Right lobe of liver (tissue), 4 donors: ENCODE measurements around the gene PERM1.

Experiments used
- POLR2A ChIP-seq: fragments of 450-650 bp; IDR thresholded peaks from one replicate; pipeline ENCODE4 v1.6.1; 2017; ENCODE audit warnings: antibody characterized with exemption, mild to moderate bottlenecking
- TF ChIP-seq, protein P1 (sequence below), 4 donors: fragments of 200-600 bp in 3 of 4; fragments of 450-650 bp in 1 of 4; IDR thresholded peaks; one replicate each; pipeline versions ENCODE4 v1.5.1 to v1.8.0; 2016 to 2022; ENCODE audit warnings: antibody characterized with exemption in 4 of 4, mild to moderate bottlenecking in 2 of 4
- donor health status: DM: no; HTN: no; CAD: no.
- donor health status: DM: no; HTN: no; CAD: no.
- donor health status: DM: no; HTN: yes; CAD: no.

DNA sequence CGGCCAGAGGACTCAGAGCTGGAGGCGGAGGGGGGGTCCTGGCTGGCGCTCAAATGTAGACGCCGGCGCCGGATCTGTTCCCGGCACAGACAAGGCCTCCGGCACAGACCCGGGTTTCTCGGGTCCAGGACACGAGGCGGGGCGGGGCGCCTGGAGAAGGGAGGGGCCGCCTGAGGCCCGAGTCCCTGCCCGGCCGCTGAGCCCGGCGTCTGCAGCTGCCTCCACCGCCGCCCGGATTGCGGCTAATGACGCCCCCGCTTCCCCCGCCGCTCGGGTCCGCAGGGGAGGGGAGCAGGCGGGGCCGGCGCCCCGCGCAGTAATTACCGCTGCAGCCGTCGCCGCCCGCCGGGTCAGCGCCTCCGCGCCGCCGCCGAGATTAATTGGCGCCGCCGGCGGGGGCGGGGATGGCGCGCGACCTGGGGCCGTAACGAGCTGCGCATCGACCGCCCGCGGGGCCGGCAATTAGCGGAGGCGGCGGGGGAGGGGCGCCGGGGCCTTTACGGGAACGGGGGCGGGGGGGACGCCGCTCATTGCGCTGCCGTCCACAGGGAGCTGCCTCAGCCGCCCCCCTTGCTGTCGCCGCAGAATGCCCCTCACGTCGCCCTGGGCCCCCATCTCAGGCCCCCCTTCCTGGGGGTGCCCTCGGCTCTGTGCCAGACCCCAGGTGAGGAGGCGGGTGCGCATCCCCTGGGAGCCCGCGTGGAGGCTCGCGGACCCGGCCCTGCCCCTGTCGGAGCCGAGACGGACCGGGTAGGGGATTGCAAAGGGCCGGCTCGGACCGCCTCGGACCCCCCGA is 40.1 kb downstream of the PERM1 start:
- TF ChIP-seq, protein P1, sequence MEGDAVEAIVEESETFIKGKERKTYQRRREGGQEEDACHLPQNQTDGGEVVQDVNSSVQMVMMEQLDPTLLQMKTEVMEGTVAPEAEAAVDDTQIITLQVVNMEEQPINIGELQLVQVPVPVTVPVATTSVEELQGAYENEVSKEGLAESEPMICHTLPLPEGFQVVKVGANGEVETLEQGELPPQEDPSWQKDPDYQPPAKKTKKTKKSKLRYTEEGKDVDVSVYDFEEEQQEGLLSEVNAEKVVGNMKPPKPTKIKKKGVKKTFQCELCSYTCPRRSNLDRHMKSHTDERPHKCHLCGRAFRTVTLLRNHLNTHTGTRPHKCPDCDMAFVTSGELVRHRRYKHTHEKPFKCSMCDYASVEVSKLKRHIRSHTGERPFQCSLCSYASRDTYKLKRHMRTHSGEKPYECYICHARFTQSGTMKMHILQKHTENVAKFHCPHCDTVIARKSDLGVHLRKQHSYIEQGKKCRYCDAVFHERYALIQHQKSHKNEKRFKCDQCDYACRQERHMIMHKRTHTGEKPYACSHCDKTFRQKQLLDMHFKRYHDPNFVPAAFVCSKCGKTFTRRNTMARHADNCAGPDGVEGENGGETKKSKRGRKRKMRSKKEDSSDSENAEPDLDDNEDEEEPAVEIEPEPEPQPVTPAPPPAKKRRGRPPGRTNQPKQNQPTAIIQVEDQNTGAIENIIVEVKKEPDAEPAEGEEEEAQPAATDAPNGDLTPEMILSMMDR (IDR thresholded peaks at IDR 0.05) = no peak
- TF ChIP-seq POLR2A = no peak
